ENCODE data around the gene ERBB4. TPM values are rescaled to one million over a fixed set of nuclear protein-coding genes. Genes with fewer than 3 reads are reported as not detected.
A peak's percentile ranks its signal among the peaks of the same experiment; 100 is the strongest.
"Not testable (repeated sequence)": the region's sequence is repeated elsewhere in the genome, so short reads cannot be mapped to it uniquely, and the experiment has no call there.

Gene ERBB4
- polyA plus RNA-seq, 3 donors = 45.5 to 60.8 (median 47.4) TPM

- no peak for DNase-seq (ENCODE audit: low read depth in 3 of 3, low spot score in 2 of 3)
Observed at GRCh38 chr2:212237350-212238095, 301.1 kb downstream of the ERBB4 start.

GRCh38 chr2:212228743-212229171, 309.8 kb downstream of the ERBB4 start:
- DNase-seq (ENCODE audit: low read depth in 3 of 3, low spot score in 2 of 3) = no peak

GRCh38 chr2:212227755-212228154, 310.8 kb downstream of the ERBB4 start:
- no peak for DNase-seq (ENCODE audit: low read depth in 3 of 3, low spot score in 2 of 3)

GRCh38 chr2:212226114-212226513, 312.5 kb downstream of the ERBB4 start:
- no peak for DNase-seq (ENCODE audit: low read depth in 3 of 3, low spot score in 2 of 3)

- no peak for DNase-seq (ENCODE audit: low read depth in 3 of 3, low spot score in 2 of 3)
Observed at GRCh38 chr2:212223696-212224095, 314.9 kb downstream of the ERBB4 start.

GRCh38 chr2:212213191-212213590, 325.4 kb downstream of the ERBB4 start:
- DNase-seq (ENCODE audit: low read depth in 3 of 3, low spot score in 2 of 3) = no peak

- DNase-seq (ENCODE audit: low read depth in 3 of 3, low spot score in 2 of 3) = no peak
Observed at GRCh38 chr2:212208467-212208866, 330.1 kb downstream of the ERBB4 start.

GRCh38 chr2:212197776-212198175, 340.8 kb downstream of the ERBB4 start:
- DNase-seq (ENCODE audit: low read depth in 3 of 3, low spot score in 2 of 3) = no peak

GRCh38 chr2:212195626-212196025, 343.0 kb downstream of the ERBB4 start:
- no peak for DNase-seq (ENCODE audit: low read depth in 3 of 3, low spot score in 2 of 3)

- no peak for DNase-seq (ENCODE audit: low read depth in 3 of 3, low spot score in 2 of 3)
Observed at GRCh38 chr2:212194396-212194795, 344.2 kb downstream of the ERBB4 start.

- no peak for DNase-seq (ENCODE audit: low read depth in 3 of 3, low spot score in 2 of 3)
Observed at GRCh38 chr2:212193803-212194202, 344.8 kb downstream of the ERBB4 start.

GRCh38 chr2:212193056-212193455, 345.5 kb downstream of the ERBB4 start:
- no peak for DNase-seq (ENCODE audit: low read depth in 3 of 3, low spot score in 2 of 3)

- DNase-seq (ENCODE audit: low read depth in 3 of 3, low spot score in 2 of 3) = not testable (repeated sequence)
Observed at GRCh38 chr2:212191438-212191837, 347.2 kb downstream of the ERBB4 start.

GRCh38 chr2:212186166-212186565, 352.4 kb downstream of the ERBB4 start:
- DNase-seq (ENCODE audit: low read depth in 3 of 3, low spot score in 2 of 3) = no peak

- DNase-seq (ENCODE audit: low read depth in 3 of 3, low spot score in 2 of 3) = no peak
Observed at GRCh38 chr2:212181646-212182045, 357.0 kb downstream of the ERBB4 start.

GRCh38 chr2:212180408-212181083, 358.1 kb downstream of the ERBB4 start:
- DNase-seq (ENCODE audit: low read depth in 3 of 3, low spot score in 2 of 3) = no peak

- no peak for DNase-seq (ENCODE audit: low read depth in 3 of 3, low spot score in 2 of 3)
Observed at GRCh38 chr2:212177724-212178123, 360.9 kb downstream of the ERBB4 start.

GRCh38 chr2:212176151-212176550, 362.5 kb downstream of the ERBB4 start:
- no peak for DNase-seq (ENCODE audit: low read depth in 3 of 3, low spot score in 2 of 3)

- peak in 1 of 3 donors; percentile 26 for DNase-seq (ENCODE audit: low read depth in 3 of 3, low spot score in 2 of 3)
Observed at GRCh38 chr2:212173756-212174510, 364.7 kb downstream of the ERBB4 start.

GRCh38 chr2:212173331-212173730, 365.3 kb downstream of the ERBB4 start:
- no peak for DNase-seq (ENCODE audit: low read depth in 3 of 3, low spot score in 2 of 3)

- no peak for DNase-seq (ENCODE audit: low read depth in 3 of 3, low spot score in 2 of 3)
Observed at GRCh38 chr2:212170382-212170781, 368.2 kb downstream of the ERBB4 start.
